Measurements from ENCODE around the gene CERS3. TPM values are rescaled to one million over a fixed set of nuclear protein-coding genes. Genes with fewer than 3 reads are reported as not detected.

CERS3 gene
- polyA plus RNA-seq, 3 donors: 0.04 TPM; not detected in 2

DNA sequence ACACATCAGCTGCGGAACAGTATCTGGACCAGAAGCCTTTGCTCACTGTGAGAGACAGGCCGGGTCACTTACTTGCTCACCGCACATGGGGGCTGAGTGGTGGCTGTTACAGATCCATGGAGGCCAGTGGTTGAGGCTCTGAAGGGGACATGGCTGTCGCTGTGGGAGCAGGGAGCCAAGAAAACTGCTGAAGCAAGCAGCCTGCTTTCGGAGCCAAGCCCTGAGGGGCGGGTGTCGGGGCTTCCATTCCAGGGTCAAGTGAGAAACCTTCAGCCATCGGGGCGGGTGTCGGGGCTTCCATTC is 144.7 kb downstream of the CERS3 start:
- Histone ChIP-seq H3K4me2 (replicated peaks; ENCODE audit: extremely low read depth, low read length, poor library complexity, severe bottlenecking) (no peak overlapping the region), H3K9ac (ENCODE audit: insufficient read depth, low read length, poor library complexity, severe bottlenecking) (no peak overlapping the region), H3K36me3 (replicated peaks in 1 of 2; ENCODE audit: control insufficient read depth in 1 of 2, insufficient read depth in 2 of 2, low read length in 2 of 2) (no peaks in the 10 kb centered on the region), H3K4me1 (ENCODE audit: control insufficient read depth in 1 of 2, insufficient read depth in 2 of 2, low read length in 2 of 2) (peaks cover 7 to 10% of the 10 kb centered on the region in 2 donors), H3K27ac (ENCODE audit: low read depth in 1 of 2, low read length in 2 of 2) (no peak overlapping the region), H2AFZ (ENCODE audit: insufficient read depth, low read depth, low read length, poor library complexity, severe bottlenecking) (no peak overlapping the region), H3K79me2 (ENCODE audit: insufficient read depth, low read length) (no peaks in the 10 kb centered on the region), H3K4me3 (replicated peaks in 1 of 3; ENCODE audit: low read depth in 2 of 3, low read length in 3 of 3) (no peak overlapping the region), H3K9me3 (replicated peaks in 1 of 2; ENCODE audit: control insufficient read depth in 1 of 2, insufficient read depth in 1 of 2, low read length in 2 of 2) (peaks cover 26 to 33% of the 10 kb centered on the region in 2 donors), H4K20me1 (ENCODE audit: insufficient read depth, low read length) (no peaks in the 10 kb centered on the region), H3K27me3 (ENCODE audit: control insufficient read depth in 2 of 2, insufficient read depth in 2 of 2, low read length in 2 of 2) (no peaks in the 10 kb centered on the region)
- no peak for DNase-seq
- Mint-ChIP-seq H3K27me3 (ENCODE audit: low read depth in 3 of 3) (peaks cover 0 to 4% (median 2%) of the 10 kb centered on the region in 3 donors), H3K9me3 (peaks cover 14 to 44% (median 35%) of the 10 kb centered on the region in 7 donors), H3K4me1 (peaks cover 12% of the 10 kb centered on the region), H3K36me3 (peaks cover 0 to 5% of the 10 kb centered on the region in 2 donors), H3K27ac (peak overlapping the region in 1 of 7 donors; percentile 53), H3K4me3 (no peak overlapping the region)
- 87% methylated on average over 7 of the region's 10 CpGs for WGBS (ENCODE audit: insufficient coverage)
- TF ChIP-seq CTCF (IDR thresholded peaks at IDR 0.05): no peak
- intact Hi-C loops (cut with micrococcal nuclease): no loop called here

DNA sequence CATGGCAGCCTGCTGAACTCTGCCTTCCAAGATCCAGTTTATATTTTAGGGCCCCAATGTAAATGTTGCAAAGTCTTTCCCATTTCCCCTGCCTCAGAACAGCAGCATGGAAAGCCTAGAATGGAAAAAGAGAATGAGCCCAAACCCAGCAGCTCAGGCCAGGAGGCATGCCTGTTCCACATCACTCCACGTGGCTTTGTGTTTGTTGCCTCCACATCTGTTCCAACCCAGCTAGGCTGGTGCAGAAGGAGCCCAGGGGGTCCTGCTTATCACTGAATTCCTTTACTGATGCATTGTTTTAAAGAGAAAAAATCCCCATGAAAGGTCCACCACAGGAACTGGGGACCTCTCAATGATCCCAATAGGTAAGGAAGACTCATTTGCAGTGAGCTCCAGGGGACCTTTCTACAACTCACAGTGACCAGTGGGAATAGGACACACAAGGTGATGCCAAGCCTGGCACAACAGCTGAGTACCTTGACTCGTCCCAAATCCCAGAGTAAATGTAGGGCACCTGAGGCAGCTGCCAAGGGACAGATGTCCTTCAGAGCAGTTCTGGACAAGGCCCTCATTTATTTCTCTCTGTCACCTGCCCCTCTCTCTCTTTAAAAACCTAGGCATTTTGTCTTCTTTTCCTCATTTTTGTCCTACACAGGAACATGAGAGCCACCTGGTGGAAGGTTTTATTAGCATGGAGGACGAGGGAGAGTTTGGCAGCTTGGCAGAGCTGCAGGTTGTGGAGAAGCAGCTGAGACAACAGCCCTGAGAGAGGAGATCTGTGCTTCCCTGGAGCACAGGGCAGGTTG is 145.2 kb downstream of the CERS3 start:
- intact Hi-C loops (cut with micrococcal nuclease): no loop called here
- WGBS (ENCODE audit: insufficient coverage): 25% methylated on average over 1 of the region's 3 CpGs
- no peak overlapping the region for H2AFZ ChIP-seq (ENCODE audit: insufficient read depth, low read depth, low read length, poor library complexity, severe bottlenecking)
- no peaks in the 10 kb centered on the region for H3K79me2 ChIP-seq (ENCODE audit: insufficient read depth, low read length)
- Mint-ChIP-seq H3K4me1 (peaks cover 12% of the 10 kb centered on the region), H3K36me3 (peaks cover 0 to 5% of the 10 kb centered on the region in 2 donors), H3K27ac (peak overlapping the region in 1 of 7 donors; percentile 53), H3K4me3 (no peak overlapping the region), H3K27me3 (ENCODE audit: low read depth in 3 of 3) (peaks cover 2 to 4% (median 4%) of the 10 kb centered on the region in 3 donors), H3K9me3 (peaks cover 14 to 49% (median 40%) of the 10 kb centered on the region in 7 donors)
- peak; percentile 36 for TF ChIP-seq CTCF (IDR thresholded peaks at IDR 0.05)
- no peak overlapping the region for H3K9ac ChIP-seq (ENCODE audit: insufficient read depth, low read length, poor library complexity, severe bottlenecking)
- H3K36me3 ChIP-seq (replicated peaks in 1 of 2; ENCODE audit: control insufficient read depth in 1 of 2, insufficient read depth in 2 of 2, low read length in 2 of 2): no peaks in the 10 kb centered on the region
- H3K27me3 ChIP-seq (ENCODE audit: control insufficient read depth in 2 of 2, insufficient read depth in 2 of 2, low read length in 2 of 2): no peaks in the 10 kb centered on the region
- H3K27ac ChIP-seq (ENCODE audit: low read depth in 1 of 2, low read length in 2 of 2): no peak overlapping the region
- peaks cover 7 to 10% of the 10 kb centered on the region in 2 donors for H3K4me1 ChIP-seq (ENCODE audit: control insufficient read depth in 1 of 2, insufficient read depth in 2 of 2, low read length in 2 of 2)
- H3K4me3 ChIP-seq (replicated peaks in 1 of 3; ENCODE audit: low read depth in 2 of 3, low read length in 3 of 3): no peak overlapping the region
- H4K20me1 ChIP-seq (ENCODE audit: insufficient read depth, low read length): no peaks in the 10 kb centered on the region
- no peak overlapping the region for H3K4me2 ChIP-seq (replicated peaks; ENCODE audit: extremely low read depth, low read length, poor library complexity, severe bottlenecking)
- DNase-seq: peak; percentile 10 to 42 (median 28)
- peaks cover 26 to 37% of the 10 kb centered on the region in 2 donors for H3K9me3 ChIP-seq (replicated peaks in 1 of 2; ENCODE audit: control insufficient read depth in 1 of 2, insufficient read depth in 1 of 2, low read length in 2 of 2)
